K562 (cell line): ENCODE results near the gene KRT39. TPM values are rescaled to one million over a fixed set of nuclear protein-coding genes. Genes with fewer than 3 reads are reported as not detected.

Experiments used
- ATAC-seq: fragments of 200-7000 bp; cut with Tn5 transposase; 3 replicates; pipeline ENCODE4 v1.9.1; 2020; ENCODE audit warnings: moderate library complexity
- BruUV-seq: library from RNA; stranded (reverse); fragments of 400-500 nt; replicated peaks from 2 replicates; lab custom pipeline; 2021; lab: Mats Ljungman, UMichigan
- CTCF ChIA-PET: fragments of 300-600 bp; formaldehyde crosslinking; extraction: SDS; loops from one replicate; lab custom pipeline; 2021; ENCODE audit warnings: low intra/inter-chr PET ratio; lab: Yijun Ruan, JAX
- POLR2A ChIA-PET: fragments of 300-600, 350-650 bp; sonication (Branson Sonifier 250); formaldehyde crosslinking; extraction: SDS; loops from one replicate; lab custom pipeline; 2021; ENCODE audit warnings: antibody characterized with exemption, inconsistent platforms; lab: Yijun Ruan, JAX
- DNase-seq, 4 experiments: peaks; one replicate each; pipeline versions ENCODE4 v3.0.0 to v3.0.0-alpha.2; 2011 to 2018; ENCODE audit warnings: low spot score in 3 of 4, mixed read lengths in 3 of 4; ENCODE audit errors: extremely low read depth in 1 of 4
- FAIRE-seq: peaks from 2 replicates; lab custom pipeline; 2011; peaks lifted over from hg19 to GRCh38; lab: Jason Lieb, UNC
- H2AFZ ChIP-seq: 2 replicates; pipeline ENCODE4 v1.6.0; 2011; ENCODE audit warnings: low read depth, low read length, control low read depth, inconsistent platforms
- H3K27ac ChIP-seq: fragments of 200-600 bp; 3 replicates; pipeline ENCODE4 v1.8.0; 2011; ENCODE audit warnings: low read depth, mild to moderate bottlenecking, control low read depth, inconsistent platforms, low read length, moderate library complexity, mixed read lengths; ENCODE audit errors: extremely low read depth
- H3K27me3 ChIP-seq, 2 experiments: fragments of 300-600 bp in 1 of 2; 2 replicates in 1 of 2; 3 replicates in 1 of 2; pipeline versions ENCODE4 v1.6.0 to v1.8.0; 2011; ENCODE audit warnings: inconsistent platforms in 2 of 2, low read length in 2 of 2, mild to moderate bottlenecking in 1 of 2, mixed read lengths in 1 of 2, moderate library complexity in 1 of 2; ENCODE audit not compliant: control insufficient read depth in 2 of 2, insufficient read depth in 2 of 2
- H3K36me3 ChIP-seq: fragments of 300-600 bp; 3 replicates; pipeline ENCODE4 v1.8.0; 2011; ENCODE audit warnings: mild to moderate bottlenecking, low read length, inconsistent platforms; ENCODE audit not compliant: control insufficient read depth, insufficient read depth
- H3K4me1 ChIP-seq, 2 experiments: fragments of 200-600 bp in 1 of 2; replicated peaks in 1 of 2; 2 replicates in 1 of 2; 3 replicates in 1 of 2; pipeline versions ENCODE4 v1.5.1 to v1.8.0; 2011; ENCODE audit warnings: inconsistent platforms in 2 of 2, low read length in 2 of 2, mild to moderate bottlenecking in 1 of 2, mixed read lengths in 1 of 2, moderate library complexity in 1 of 2; ENCODE audit not compliant: control insufficient read depth in 2 of 2, insufficient read depth in 2 of 2
- H3K4me2 ChIP-seq: 2 replicates; pipeline ENCODE4 v1.6.1; 2011; ENCODE audit warnings: low read length, control low read depth, inconsistent platforms, mixed read lengths; ENCODE audit not compliant: insufficient read depth
- H3K4me3 ChIP-seq: fragments of 200-600 bp; sonication (generic), shearing (Covaris generic); 2 replicates; pipeline ENCODE4 v1.5.1; 2016; ENCODE audit warnings: control low read depth, inconsistent platforms
- H3K79me2 ChIP-seq: fragments of 200-600 bp; 3 replicates; pipeline ENCODE4 v1.8.0; 2011; ENCODE audit warnings: low read length, inconsistent platforms; ENCODE audit not compliant: control insufficient read depth, insufficient read depth
- H3K9ac ChIP-seq, 2 experiments: 2 replicates each; pipeline versions ENCODE4 v1.6.0 to v1.6.1; 2011; ENCODE audit warnings: low read depth in 2 of 2, low read length in 2 of 2, control low read depth in 1 of 2, inconsistent platforms in 1 of 2, mild to moderate bottlenecking in 1 of 2, mixed read lengths in 1 of 2; ENCODE audit not compliant: insufficient read depth in 1 of 2
- H3K9me1 ChIP-seq: one replicate; pipeline ENCODE4 v1.6.0; 2011; ENCODE audit warnings: inconsistent platforms, mild to moderate bottlenecking, low read length, moderate library complexity; ENCODE audit not compliant: control insufficient read depth, insufficient read depth
- H3K9me3 ChIP-seq: replicated peaks from 2 replicates; pipeline ENCODE4 v1.5.1; 2011; ENCODE audit warnings: low read depth, low read length, inconsistent platforms; ENCODE audit not compliant: control insufficient read depth, insufficient read depth
- H4K20me1 ChIP-seq: replicated peaks from 2 replicates; pipeline ENCODE4 v1.6.1; 2011; ENCODE audit warnings: low read length, inconsistent platforms, mixed read lengths; ENCODE audit not compliant: control insufficient read depth, insufficient read depth
- ATF1 ChIP-seq, 2 experiments: fragments of 450-650 bp in 1 of 2; IDR thresholded peaks; 2 replicates each; pipeline ENCODE4 v1.6.1; 2016; ENCODE audit warnings: missing compliant biosample characterization in 1 of 2, missing genetic modification characterization in 1 of 2
- CBFA2T3 ChIP-seq: fragments of 450-650 bp; IDR thresholded peaks from 2 replicates; pipeline ENCODE4 v1.6.1; 2017
- CBX1 ChIP-seq: sonication (generic); IDR thresholded peaks from 2 replicates; pipeline ENCODE4 v1.6.1; 2016; ENCODE audit warnings: antibody characterized with exemption, low read depth, mild to moderate bottlenecking
- HLTF ChIP-seq: fragments of 450-650 bp; IDR thresholded peaks from 2 replicates; pipeline ENCODE4 v1.6.1; 2016
- HNRNPH1 ChIP-seq: fragments of 200-400 bp; formaldehyde crosslinking; optimal IDR thresholded peaks from 2 replicates; pipeline ENCODE3; 2017; ENCODE audit warnings: low read depth, mild to moderate bottlenecking, low read length, moderate library complexity
- L3MBTL2 ChIP-seq: fragments of 450-650 bp; IDR thresholded peaks from 2 replicates; pipeline ENCODE4 v1.6.1; 2016; ENCODE audit warnings: mild to moderate bottlenecking, moderate library complexity
- MYNN ChIP-seq, 2 experiments: sonication (generic); formaldehyde crosslinking in 1 of 2; IDR thresholded peaks; 2 replicates each; pipeline versions ENCODE4 v1.5.0 to v1.6.1; 2016 to 2020; ENCODE audit warnings: antibody characterized with exemption in 1 of 2, missing genetic modification reagents in 1 of 2
- NCOR1 ChIP-seq: fragments of 450-650 bp; IDR thresholded peaks from 2 replicates; pipeline ENCODE4 v1.6.1; 2016; ENCODE audit warnings: mild to moderate bottlenecking, moderate library complexity
- ZNF57 ChIP-seq: fragments of 450-650 bp; formaldehyde crosslinking; IDR thresholded peaks from 2 replicates; pipeline ENCODE4 v1.4.0; 2020; ENCODE audit warnings: mild to moderate bottlenecking, moderate library complexity
- ZNF707 ChIP-seq: fragments of 250-450 bp; sonication (Bioruptor Pico); conservative IDR thresholded peaks from 2 replicates; pipeline ENCODE4 v1.8.0; 2022; ENCODE audit warnings: inconsistent platforms, mild to moderate bottlenecking, moderate library complexity
- ZNF785 ChIP-seq: fragments of 250-450 bp; sonication (Bioruptor Pico); IDR thresholded peaks from 2 replicates; pipeline ENCODE4 v1.4.0; 2020; ENCODE audit warnings: mild to moderate bottlenecking
- ZSCAN32 ChIP-seq: fragments of 450-650 bp; formaldehyde crosslinking; IDR thresholded peaks from 2 replicates; pipeline ENCODE4 v1.4.0; 2020; ENCODE audit warnings: mild to moderate bottlenecking, moderate library complexity
- WGBS: fragments of 100-300 bp; shearing (Covaris generic); methylation state at CpG from one replicate; pipeline ENCODE4 v1.1.6; 2016; ENCODE audit warnings: low coverage, mixed read lengths; ENCODE audit not compliant: insufficient coverage; ENCODE audit errors: missing lambda C conversion rate; 5-methylcytosine and 5-hydroxymethylcytosine counted together
- in situ Hi-C: fragments of 300-500 bp; cut with MboI; formaldehyde crosslinking; loops from 4 replicates; pipeline ENCODE4 v1.15.0; 2018; ENCODE audit warnings: inconsistent platforms, mixed read lengths
- intact Hi-C: fragments of 100-400 bp; cut with micrococcal nuclease; formaldehyde crosslinking; loops from 2 replicates; pipeline ENCODE4 v1.14.2; 2022
- polyA plus RNA-seq, 8 experiments: library from polyadenylated mRNA; depleted of rRNA in 4 of 8; stranded (reverse) in 5 of 8; unstranded in 3 of 8; fragments of >200 nt; fragmentation: Nextera tagmentation in 2 of 8; fragmentation: Illumina TruSeq in 1 of 8; extraction: Ambion mirVana in 2 of 8; extraction: Trizol in 1 of 8; gene quantifications; 2 replicates each; pipeline versions ENCODE4 v1.2.1 to v1.2.3, GENCODE V29; 2011 to 2014; ENCODE audit warnings: inconsistent platforms in 1 of 8, missing spikeins in 1 of 8
- total RNA-seq, 7 experiments: library from RNA; depleted of rRNA in 6 of 7; stranded (reverse); fragments of >200 nt in 6 of 7; fragmentation: Illumina TruSeq in 2 of 7; extraction: Trizol in 2 of 7; gene quantifications; 2 replicates each; pipeline versions ENCODE4 v1.2.1 to v1.2.3, GENCODE V29; 2011 to 2021; ENCODE audit warnings: low replicate concordance in 1 of 7
- TF ChIP-seq, protein P1 (sequence below): IDR thresholded peaks from 2 replicates; pipeline ENCODE4 v1.6.1; 2011; ENCODE audit warnings: borderline replicate concordance, low read depth, mild to moderate bottlenecking, moderate library complexity, low read length; ENCODE audit not compliant: insufficient read depth, poor library complexity, severe bottlenecking
- TF ChIP-seq, protein P2 (sequence below): fragments of 450-650 bp; formaldehyde crosslinking; IDR thresholded peaks from 2 replicates; pipeline ENCODE4 v1.4.0; 2020; ENCODE audit warnings: mild to moderate bottlenecking, moderate library complexity
- TF ChIP-seq, protein P3 (sequence below): sonication (generic); formaldehyde crosslinking; IDR thresholded peaks from 2 replicates; pipeline ENCODE4 v1.9.0; 2022; ENCODE audit warnings: mild to moderate bottlenecking, missing genetic modification reagents

The KRT39 gene
- total and polyA plus RNA-seq, 9 of the 15 experiments (the other 6 are each of a cell fraction or from before 2014, with no cell fraction given) = not detected

DNA sequence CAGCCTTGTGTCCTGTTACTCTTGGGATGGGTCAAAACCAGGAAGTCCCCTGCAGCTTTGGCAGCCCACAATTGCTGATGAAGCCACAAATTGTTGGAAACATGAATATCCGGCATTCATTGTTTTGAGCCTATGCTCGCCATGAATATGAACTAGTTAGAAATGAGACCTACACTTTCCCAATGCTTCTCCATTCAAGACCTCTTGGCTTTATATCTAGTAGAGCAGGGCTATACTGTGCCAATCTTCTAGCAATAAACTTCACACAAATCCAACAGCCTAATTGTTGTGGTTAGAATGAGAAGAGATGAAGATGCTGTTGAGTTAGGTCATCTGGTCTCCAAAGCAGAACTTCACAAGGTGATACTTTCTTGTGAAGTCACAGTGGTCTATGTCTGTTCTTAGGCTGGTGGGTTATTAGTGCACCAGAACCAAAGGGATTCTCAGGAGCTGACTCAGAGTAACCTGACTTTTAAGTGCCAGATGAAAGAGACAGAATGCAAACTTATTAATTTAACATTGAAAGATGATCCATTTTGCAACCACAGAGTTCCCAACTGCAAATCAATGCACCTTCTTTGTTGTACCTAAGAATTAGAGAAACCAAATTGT lies 15.6 kb downstream of the KRT39 start:
- no TSS peak for BruUV-seq
- no peak for DNase-seq
- Histone ChIP-seq H3K27ac (no peak overlapping the region), H3K4me1 (no peaks in the 10 kb centered on the region), H3K27me3 (peaks cover 2 to 11% of the 10 kb centered on the region in 2 experiments; a peak in 4 of 5 replicates), H3K4me2 (no peak overlapping the region), H3K9me1 (no peaks in the 10 kb centered on the region), H2AFZ (no peak overlapping the region), H3K36me3 (no peaks in the 10 kb centered on the region), H3K9ac (no peak overlapping the region), H4K20me1 (no peaks in the 10 kb centered on the region), H3K4me3 (no peak overlapping the region), H3K79me2 (no peaks in the 10 kb centered on the region), H3K9me3 (no peaks in the 10 kb centered on the region)
- CTCF ChIA-PET = no interaction called here
- no peak for ATAC-seq
- POLR2A ChIA-PET = no interaction called here
- in situ Hi-C loops (no loop called here), intact Hi-C loops (no loop called here)
- no peak for TF ChIP-seq NCOR1
- no peak for TF ChIP-seq ZNF707 (CRISPR knock-in tag)
- TF ChIP-seq HLTF = no peak
- no peak for TF ChIP-seq MYNN (IDR thresholded peaks at IDR 0.05)
- TF ChIP-seq MYNN (CRISPR knock-in tag; IDR thresholded peaks at IDR 0.05) = no peak
- TF ChIP-seq ZNF57 (CRISPR knock-in tag) = no peak
- TF ChIP-seq, protein P1, sequence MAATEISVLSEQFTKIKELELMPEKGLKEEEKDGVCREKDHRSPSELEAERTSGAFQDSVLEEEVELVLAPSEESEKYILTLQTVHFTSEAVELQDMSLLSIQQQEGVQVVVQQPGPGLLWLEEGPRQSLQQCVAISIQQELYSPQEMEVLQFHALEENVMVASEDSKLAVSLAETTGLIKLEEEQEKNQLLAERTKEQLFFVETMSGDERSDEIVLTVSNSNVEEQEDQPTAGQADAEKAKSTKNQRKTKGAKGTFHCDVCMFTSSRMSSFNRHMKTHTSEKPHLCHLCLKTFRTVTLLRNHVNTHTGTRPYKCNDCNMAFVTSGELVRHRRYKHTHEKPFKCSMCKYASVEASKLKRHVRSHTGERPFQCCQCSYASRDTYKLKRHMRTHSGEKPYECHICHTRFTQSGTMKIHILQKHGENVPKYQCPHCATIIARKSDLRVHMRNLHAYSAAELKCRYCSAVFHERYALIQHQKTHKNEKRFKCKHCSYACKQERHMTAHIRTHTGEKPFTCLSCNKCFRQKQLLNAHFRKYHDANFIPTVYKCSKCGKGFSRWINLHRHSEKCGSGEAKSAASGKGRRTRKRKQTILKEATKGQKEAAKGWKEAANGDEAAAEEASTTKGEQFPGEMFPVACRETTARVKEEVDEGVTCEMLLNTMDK = no peak
- TF ChIP-seq HNRNPH1 = no peak
- TF ChIP-seq, protein P2, sequence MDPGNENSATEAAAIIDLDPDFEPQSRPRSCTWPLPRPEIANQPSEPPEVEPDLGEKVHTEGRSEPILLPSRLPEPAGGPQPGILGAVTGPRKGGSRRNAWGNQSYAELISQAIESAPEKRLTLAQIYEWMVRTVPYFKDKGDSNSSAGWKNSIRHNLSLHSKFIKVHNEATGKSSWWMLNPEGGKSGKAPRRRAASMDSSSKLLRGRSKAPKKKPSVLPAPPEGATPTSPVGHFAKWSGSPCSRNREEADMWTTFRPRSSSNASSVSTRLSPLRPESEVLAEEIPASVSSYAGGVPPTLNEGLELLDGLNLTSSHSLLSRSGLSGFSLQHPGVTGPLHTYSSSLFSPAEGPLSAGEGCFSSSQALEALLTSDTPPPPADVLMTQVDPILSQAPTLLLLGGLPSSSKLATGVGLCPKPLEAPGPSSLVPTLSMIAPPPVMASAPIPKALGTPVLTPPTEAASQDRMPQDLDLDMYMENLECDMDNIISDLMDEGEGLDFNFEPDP = no peak
- no peak for TF ChIP-seq ATF1 (CRISPR knock-in tag; IDR thresholded peaks at IDR 0.05)
- no peak for TF ChIP-seq ATF1 (tag; IDR thresholded peaks at IDR 0.05)
- TF ChIP-seq L3MBTL2 = no peak
- no peak for TF ChIP-seq ZSCAN32 (CRISPR knock-in tag)
- no peak for TF ChIP-seq CBX1
- TF ChIP-seq, protein P3, sequence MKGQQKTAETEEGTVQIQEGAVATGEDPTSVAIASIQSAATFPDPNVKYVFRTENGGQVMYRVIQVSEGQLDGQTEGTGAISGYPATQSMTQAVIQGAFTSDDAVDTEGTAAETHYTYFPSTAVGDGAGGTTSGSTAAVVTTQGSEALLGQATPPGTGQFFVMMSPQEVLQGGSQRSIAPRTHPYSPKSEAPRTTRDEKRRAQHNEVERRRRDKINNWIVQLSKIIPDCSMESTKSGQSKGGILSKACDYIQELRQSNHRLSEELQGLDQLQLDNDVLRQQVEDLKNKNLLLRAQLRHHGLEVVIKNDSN = no peak
- TF ChIP-seq ZNF785 (CRISPR knock-in tag) = no peak
- no peak for TF ChIP-seq CBFA2T3
- FAIRE-seq = no peak
- 3% methylated on average over 2 of the region's 2 CpGs for WGBS
